ENCODE data around the gene DENND4A.

Gene DENND4A

DNA sequence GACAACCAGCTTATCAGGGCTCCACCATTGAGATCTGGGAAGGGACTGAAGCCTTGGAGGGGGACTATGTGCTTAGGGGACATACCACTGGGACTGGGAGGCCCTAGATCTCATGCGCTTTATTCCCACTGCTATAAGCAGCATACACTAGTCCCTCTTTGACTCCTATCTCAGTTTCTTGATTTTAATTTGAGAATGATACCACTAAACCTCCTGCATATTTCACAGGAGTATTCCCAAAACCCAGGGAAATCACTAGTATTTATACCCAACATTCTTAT is 141.1 kb downstream of the DENND4A start:
- H3K36me3 ChIP-seq = peaks cover 46% of the 10 kb centered on the region
- peaks cover 5 to 11% of the 10 kb centered on the region in 2 experiments for H3K4me1 ChIP-seq (ENCODE audit: control insufficient read depth in 1 of 2, insufficient read depth in 1 of 2, low read depth in 1 of 2, low read length in 1 of 2)
- no peak overlapping the region for H3K4me3 ChIP-seq (ENCODE audit: low read depth in 1 of 2, low read length in 1 of 2)
- TF ChIP-seq, protein P1, sequence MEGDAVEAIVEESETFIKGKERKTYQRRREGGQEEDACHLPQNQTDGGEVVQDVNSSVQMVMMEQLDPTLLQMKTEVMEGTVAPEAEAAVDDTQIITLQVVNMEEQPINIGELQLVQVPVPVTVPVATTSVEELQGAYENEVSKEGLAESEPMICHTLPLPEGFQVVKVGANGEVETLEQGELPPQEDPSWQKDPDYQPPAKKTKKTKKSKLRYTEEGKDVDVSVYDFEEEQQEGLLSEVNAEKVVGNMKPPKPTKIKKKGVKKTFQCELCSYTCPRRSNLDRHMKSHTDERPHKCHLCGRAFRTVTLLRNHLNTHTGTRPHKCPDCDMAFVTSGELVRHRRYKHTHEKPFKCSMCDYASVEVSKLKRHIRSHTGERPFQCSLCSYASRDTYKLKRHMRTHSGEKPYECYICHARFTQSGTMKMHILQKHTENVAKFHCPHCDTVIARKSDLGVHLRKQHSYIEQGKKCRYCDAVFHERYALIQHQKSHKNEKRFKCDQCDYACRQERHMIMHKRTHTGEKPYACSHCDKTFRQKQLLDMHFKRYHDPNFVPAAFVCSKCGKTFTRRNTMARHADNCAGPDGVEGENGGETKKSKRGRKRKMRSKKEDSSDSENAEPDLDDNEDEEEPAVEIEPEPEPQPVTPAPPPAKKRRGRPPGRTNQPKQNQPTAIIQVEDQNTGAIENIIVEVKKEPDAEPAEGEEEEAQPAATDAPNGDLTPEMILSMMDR (IDR thresholded peaks at IDR 0.05) = no peak
- H3K27me3 ChIP-seq = no peaks in the 10 kb centered on the region
- H3K27ac ChIP-seq = no peak overlapping the region
- H3K9me3 ChIP-seq = no peaks in the 10 kb centered on the region

DNA sequence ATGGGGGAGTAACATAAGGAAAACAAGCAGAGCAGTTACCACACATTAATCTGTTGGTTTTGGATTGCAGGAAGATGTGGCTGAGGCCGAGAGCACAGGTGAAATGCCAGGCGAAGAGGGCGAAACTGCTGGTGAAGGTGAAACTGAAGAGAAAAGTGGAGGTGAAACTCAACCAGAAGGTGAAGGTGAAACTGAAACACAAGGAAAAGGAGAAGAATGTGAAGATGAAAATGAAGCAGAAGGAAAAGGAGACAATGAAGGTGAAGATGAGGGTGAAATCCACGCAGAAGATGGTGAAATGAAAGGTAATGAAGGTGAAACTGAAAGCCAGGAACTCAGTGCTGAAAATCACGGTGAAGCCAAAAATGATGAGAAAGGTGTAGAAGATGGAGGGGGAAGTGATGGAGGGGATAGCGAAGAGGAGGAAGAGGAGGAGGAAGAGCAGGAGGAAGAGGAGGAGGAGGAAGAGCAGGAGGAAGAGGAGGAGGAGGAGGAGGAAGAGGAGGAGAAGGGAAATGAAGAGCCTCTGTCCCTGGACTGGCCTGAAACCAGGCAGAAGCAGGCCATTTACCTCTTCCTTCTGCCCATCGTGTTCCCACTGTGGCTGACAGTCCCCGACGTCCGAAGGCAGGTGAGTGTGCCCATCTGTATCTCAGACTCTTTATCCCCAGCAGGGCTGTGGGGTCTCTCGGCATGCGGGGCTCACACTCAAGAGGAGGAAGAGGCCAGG is 141.6 kb downstream of the DENND4A start:
- Histone ChIP-seq H3K4me1 (ENCODE audit: control insufficient read depth in 1 of 2, insufficient read depth in 1 of 2, low read depth in 1 of 2, low read length in 1 of 2) (peaks cover 5 to 11% of the 10 kb centered on the region in 2 experiments), H3K27ac (no peak overlapping the region), H3K27me3 (no peaks in the 10 kb centered on the region), H3K36me3 (peaks cover 41% of the 10 kb centered on the region), H3K9me3 (no peaks in the 10 kb centered on the region), H3K4me3 (ENCODE audit: low read depth in 1 of 2, low read length in 1 of 2) (no peak overlapping the region)
- TF ChIP-seq, protein P1 (IDR thresholded peaks at IDR 0.05) = no peak

DNA sequence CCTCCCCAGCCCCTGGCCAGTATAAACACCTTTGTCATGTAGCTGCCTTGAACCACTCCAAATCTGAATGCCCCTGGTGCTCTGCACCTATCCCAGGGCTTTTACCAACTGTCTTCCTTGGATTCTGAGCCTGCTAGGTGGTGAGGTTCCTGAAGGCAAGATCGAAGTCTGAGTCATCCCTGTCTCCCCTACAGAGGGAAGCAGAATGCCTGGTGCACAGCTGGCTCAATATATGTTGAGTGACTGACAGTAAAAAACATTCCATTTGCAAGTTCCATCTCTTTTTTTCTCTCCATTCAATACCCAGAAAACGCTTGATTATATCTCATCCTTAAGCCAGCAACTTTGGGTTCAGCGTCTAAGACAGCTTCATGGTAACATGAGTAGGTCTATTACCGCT is 145.6 kb downstream of the DENND4A start:
- Histone ChIP-seq H3K9me3 (no peaks in the 10 kb centered on the region), H3K4me3 (ENCODE audit: low read depth in 1 of 2, low read length in 1 of 2) (no peak overlapping the region), H3K4me1 (ENCODE audit: control insufficient read depth in 1 of 2, insufficient read depth in 1 of 2, low read depth in 1 of 2, low read length in 1 of 2) (peaks cover 5 to 11% of the 10 kb centered on the region in 2 experiments), H3K27ac (no peak overlapping the region), H3K36me3 (peaks cover 4% of the 10 kb centered on the region), H3K27me3 (no peaks in the 10 kb centered on the region)
- TF ChIP-seq, protein P1 (IDR thresholded peaks at IDR 0.05) = no peak

DNA sequence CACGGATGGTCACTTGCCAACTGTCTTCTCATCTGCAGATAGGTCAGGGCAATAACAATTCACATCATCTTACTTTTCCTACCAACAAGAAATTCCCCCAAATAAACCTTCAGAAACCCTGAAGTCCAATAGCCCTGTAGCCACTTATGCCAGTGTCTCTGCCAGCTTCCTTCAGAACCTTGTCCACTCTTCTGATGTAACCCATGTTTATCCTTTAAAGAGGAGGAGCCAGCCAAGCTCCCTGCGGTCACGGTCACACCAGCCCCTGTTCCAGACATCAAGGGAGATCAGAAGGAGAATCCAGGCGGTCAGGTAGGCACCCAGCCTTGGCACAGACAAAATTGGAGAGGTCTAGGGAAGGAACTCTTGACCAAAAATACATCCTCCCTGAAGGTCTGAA is 146.7 kb downstream of the DENND4A start:
- TF ChIP-seq, protein P1 (IDR thresholded peaks at IDR 0.05) = no peak
- Histone ChIP-seq H3K36me3 (no peaks in the 10 kb centered on the region), H3K4me3 (ENCODE audit: low read depth in 1 of 2, low read length in 1 of 2) (no peak overlapping the region), H3K4me1 (ENCODE audit: control insufficient read depth in 1 of 2, insufficient read depth in 1 of 2, low read depth in 1 of 2, low read length in 1 of 2) (peaks cover 5 to 11% of the 10 kb centered on the region in 2 experiments), H3K27ac (no peak overlapping the region), H3K9me3 (no peaks in the 10 kb centered on the region), H3K27me3 (no peaks in the 10 kb centered on the region)

DNA sequence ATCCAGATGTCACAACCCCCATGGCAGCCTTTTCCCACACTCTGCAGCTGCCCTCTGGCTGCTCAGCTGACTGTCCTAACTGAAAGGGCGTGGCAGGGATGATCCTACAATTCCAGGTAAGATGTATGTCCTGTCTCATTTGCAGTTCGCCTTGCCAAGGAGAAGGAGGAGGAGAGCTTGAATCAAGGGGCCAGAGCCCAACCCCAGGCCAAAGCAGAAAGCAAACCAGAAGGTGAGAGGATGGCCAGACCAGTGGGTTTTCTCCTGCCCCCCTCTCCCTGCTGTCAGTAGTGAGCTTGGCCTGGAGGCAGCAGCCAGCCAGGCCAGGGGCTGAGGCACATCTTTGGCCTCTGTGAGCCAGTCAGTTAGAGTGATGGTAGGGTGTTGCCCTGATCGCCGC is 147.8 kb downstream of the DENND4A start:
- TF ChIP-seq, protein P1 (IDR thresholded peaks at IDR 0.05) = no peak
- Histone ChIP-seq H3K4me3 (ENCODE audit: low read depth in 1 of 2, low read length in 1 of 2) (no peak overlapping the region), H3K9me3 (no peaks in the 10 kb centered on the region), H3K27me3 (no peaks in the 10 kb centered on the region), H3K36me3 (no peaks in the 10 kb centered on the region), H3K27ac (no peak overlapping the region), H3K4me1 (ENCODE audit: control insufficient read depth in 1 of 2, insufficient read depth in 1 of 2, low read depth in 1 of 2, low read length in 1 of 2) (peaks cover 5 to 11% of the 10 kb centered on the region in 2 experiments)
